ENCODE data around the gene VWA1. TPM values are rescaled to one million over a fixed set of nuclear protein-coding genes. Genes with fewer than 3 reads are reported as not detected.
"Not testable (repeated sequence)": the region's sequence is repeated elsewhere in the genome, so short reads cannot be mapped to it uniquely, and the experiment has no call there.

VWA1 gene
- total RNA-seq, 2 donors from 2014 or later = not detected

DNA sequence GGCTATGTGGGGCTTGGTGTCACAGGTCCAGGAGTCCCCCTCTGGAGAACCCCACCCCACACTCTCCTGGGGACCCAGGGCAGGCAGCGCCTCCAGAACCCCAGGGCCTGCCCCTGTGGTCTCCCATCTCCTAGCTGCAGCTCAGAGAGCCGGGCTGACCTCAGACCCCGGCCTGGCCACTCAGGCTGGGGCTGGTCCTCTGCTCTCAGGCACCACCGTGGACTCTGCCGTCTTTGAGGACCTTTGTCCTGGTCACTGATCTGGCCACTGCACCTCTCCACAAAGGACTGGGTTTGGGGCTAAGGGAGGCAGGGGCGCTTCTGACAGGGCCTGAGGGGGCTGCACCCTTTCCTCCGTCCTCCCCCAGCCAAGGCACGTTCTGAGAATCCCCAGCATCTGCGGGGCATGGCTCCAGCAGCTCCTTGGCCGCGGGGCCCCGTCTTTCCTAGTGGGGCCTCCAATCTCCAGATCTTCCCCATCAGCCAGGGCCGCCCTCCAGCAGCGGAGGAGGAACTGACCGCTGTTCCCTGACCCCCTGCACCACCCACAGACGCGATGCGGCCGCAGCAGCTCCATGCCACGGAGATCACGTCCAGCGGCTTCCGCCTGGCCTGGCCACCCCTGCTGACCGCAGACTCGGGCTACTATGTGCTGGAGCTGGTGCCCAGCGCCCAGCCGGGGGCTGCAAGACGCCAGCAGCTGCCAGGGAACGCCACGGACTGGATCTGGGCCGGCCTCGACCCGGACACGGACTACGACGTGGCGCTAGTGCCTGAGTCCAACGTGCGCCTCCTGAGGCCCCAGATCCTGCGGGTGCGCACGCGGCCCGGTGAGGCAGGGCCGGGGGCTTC lies 3.3 kb downstream of the VWA1 start:
- H3K27me3 Mint-ChIP-seq = peaks cover 16% of the 10 kb centered on the region
- no peaks in the 10 kb centered on the region for H3K9me3 ChIP-seq (ENCODE audit: control insufficient read depth, low read length, poor library complexity, severe bottlenecking)
- no peak overlapping the region for H3K4me3 Mint-ChIP-seq
- H3K36me3 Mint-ChIP-seq (ENCODE audit: low read depth) = no peaks in the 10 kb centered on the region
- no peak for DNase-seq
- ATAC-seq = no peak
- no peak overlapping the region for H3K27ac Mint-ChIP-seq
- H3K4me1 Mint-ChIP-seq = peaks cover 7% of the 10 kb centered on the region

DNA sequence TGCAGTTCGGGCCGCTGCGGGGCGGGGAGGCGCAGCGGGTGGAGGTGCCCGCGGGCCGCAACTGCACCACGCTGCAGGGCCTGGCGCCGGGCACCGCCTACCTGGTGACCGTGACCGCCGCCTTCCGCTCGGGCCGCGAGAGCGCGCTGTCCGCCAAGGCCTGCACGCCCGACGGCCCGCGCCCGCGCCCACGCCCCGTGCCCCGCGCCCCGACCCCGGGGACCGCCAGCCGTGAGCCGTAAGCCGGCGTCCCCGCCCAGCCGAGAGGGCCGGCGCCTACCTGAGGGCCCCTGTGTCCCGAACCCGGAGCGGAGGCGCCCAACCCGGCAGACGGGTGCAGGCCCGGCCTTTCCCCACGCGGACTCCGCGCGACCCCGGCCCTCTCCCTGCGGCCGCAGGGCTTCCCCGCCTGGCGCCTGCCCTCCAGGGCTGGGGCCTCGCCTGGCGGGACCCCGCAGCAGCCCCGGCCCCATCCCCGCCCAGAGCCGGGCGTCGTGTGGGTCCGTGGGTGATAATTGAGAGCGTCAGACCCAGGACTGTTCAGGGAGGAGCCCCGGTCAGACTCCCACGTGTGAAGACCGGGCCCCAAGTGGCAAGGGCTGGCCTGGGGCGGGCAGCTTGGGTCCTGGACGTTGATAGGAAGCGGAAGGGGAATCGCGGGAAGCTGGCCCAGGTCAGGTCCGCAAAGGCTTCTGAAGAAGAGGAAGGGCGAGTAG lies 4.2 kb downstream of the VWA1 start:
- H3K27ac Mint-ChIP-seq = no peak overlapping the region
- ATAC-seq (no peak), DNase-seq (no peak)
- H3K4me3 Mint-ChIP-seq = no peak overlapping the region
- no peaks in the 10 kb centered on the region for H3K36me3 Mint-ChIP-seq (ENCODE audit: low read depth)
- H3K9me3 ChIP-seq (ENCODE audit: control insufficient read depth, low read length, poor library complexity, severe bottlenecking) = no peaks in the 10 kb centered on the region
- peaks cover 7% of the 10 kb centered on the region for H3K4me1 Mint-ChIP-seq
- H3K27me3 Mint-ChIP-seq = peaks cover 16% of the 10 kb centered on the region

DNA sequence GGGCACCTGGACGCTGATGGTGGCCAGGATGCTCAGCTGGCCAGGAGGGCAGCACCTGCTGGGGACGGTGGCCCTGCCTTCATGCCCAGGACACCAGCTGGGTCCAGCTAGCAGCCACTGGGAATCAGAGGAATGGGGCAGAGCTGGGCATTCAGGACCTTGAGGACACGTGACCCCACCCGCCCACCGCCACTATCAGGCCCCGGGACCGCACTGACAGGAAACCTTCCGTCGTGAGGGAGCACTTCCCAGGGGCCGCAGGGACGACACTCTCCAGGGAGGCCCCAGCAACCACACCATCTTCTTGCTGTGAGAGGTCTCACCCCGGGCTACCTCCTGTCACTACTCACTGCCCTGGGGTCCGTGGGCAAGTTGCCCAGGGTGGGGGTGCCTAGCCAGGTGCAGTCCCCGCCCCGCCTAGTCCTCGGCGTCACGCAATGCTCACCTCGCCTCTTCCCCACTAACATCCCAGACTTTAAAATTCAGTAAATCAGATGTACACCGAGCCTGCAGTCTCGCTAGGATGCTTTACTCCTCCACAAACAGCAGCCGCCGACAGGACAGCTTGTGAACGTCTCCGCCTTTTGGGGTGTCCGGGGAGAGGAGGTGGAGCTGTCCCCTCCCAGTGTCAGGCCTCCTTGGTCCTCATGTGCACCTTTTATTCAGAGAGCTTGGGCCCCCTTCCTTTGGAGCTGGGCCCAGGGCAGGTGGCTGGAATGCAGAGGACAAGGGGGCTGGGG lies 4.9 kb downstream of the VWA1 start:
- no peaks in the 10 kb centered on the region for H3K36me3 Mint-ChIP-seq (ENCODE audit: low read depth)
- H3K9me3 ChIP-seq (ENCODE audit: control insufficient read depth, low read length, poor library complexity, severe bottlenecking) = no peaks in the 10 kb centered on the region
- H3K27me3 Mint-ChIP-seq = peaks cover 10% of the 10 kb centered on the region
- DNase-seq = no peak
- H3K27ac Mint-ChIP-seq = no peak overlapping the region
- peaks cover 2% of the 10 kb centered on the region for H3K4me1 Mint-ChIP-seq
- ATAC-seq = no peak
- no peak overlapping the region for H3K4me3 Mint-ChIP-seq

DNA sequence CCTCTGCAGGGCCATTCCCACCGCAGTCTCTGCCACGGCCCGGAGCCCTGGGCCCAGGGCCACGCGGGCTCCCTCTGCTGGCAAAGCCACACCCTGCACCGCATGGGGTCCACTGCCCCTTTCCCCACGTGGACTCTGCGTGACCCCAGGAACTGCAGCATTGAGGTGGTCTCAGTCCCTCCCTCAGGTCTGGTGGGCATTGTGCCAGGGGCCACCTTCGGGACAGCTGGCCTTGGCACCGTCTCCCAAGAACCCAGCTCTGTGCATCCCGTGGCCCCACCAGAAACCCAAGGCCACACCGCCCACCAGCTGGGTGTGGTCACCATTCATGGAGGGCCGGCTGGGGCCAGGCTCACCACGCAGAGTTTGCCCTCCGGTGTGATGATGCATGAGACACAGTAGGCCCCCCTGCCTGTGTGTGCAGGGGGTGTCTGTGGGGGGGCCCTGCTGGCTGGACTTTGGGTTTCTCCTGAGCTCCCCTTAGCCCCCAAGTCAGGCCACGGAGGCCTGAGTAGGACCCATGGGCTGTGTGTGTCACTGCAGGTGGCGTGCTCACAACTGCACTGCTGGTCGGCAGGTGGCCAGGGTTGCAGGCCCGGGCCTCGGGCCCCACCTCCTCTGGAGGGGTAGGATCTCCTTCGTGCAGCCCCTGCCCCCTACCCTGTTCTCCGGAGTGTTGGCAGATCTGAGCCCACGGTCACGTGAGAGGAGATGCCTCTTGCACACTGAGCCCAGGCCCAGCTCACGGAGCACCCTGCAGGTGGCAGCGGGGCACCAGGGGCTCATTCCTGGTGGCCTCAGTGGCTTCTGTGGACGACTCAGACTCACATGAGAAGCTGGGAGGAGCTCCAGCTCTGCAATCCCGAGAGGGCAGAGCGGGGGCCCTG lies 5.8 kb downstream of the VWA1 start:
- H3K9me3 ChIP-seq (ENCODE audit: control insufficient read depth, low read length, poor library complexity, severe bottlenecking) = no peaks in the 10 kb centered on the region
- DNase-seq = peak; percentile 28 to 57 (median 48)
- peak; percentile 92 for ATAC-seq
- Mint-ChIP-seq H3K4me3 (no peak overlapping the region), H3K27me3 (peaks cover 9% of the 10 kb centered on the region), H3K4me1 (peaks cover under 1% of the 10 kb centered on the region), H3K36me3 (ENCODE audit: low read depth) (no peaks in the 10 kb centered on the region), H3K27ac (no peak overlapping the region)

DNA sequence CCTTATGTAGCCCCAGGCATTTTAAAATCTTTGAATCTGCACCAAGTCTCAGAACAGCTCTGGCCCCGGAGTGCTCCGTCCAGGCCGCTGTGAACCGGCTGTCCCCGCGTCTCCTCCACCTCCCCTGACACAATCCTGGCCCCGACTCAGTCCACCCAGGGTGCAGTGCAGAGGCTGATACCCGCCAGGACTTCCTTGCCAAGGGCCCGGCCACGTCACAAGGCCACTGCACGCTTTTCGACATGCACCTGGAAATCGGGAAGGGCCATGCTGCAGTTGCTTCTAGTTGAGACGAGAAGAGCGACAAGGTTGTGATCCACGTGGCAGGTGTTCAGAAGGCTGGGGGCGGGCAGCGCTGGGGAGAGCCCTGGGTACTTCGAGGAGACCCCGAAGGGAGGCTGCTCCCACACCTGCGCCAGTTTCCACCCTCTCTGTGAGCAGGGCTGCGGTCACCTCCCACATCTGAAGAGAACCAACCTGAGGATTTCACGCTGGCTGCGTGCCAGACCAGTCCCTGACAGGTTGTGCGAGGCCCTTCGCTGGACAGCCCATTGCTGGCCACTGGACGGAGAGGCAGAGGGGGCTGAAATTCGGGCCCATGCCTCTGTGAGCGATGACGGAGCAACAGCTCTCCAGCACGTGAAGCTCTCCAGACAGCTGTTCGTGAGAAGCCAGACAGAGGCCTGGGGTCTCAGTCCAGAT lies 6.7 kb downstream of the VWA1 start:
- Mint-ChIP-seq H3K4me3 (no peak overlapping the region), H3K27ac (no peak overlapping the region), H3K4me1 (no peaks in the 10 kb centered on the region), H3K27me3 (no peaks in the 10 kb centered on the region), H3K36me3 (ENCODE audit: low read depth) (no peaks in the 10 kb centered on the region)
- DNase-seq (no peak), ATAC-seq (no peak)
- H3K9me3 ChIP-seq (ENCODE audit: control insufficient read depth, low read length, poor library complexity, severe bottlenecking) = no peaks in the 10 kb centered on the region

DNA sequence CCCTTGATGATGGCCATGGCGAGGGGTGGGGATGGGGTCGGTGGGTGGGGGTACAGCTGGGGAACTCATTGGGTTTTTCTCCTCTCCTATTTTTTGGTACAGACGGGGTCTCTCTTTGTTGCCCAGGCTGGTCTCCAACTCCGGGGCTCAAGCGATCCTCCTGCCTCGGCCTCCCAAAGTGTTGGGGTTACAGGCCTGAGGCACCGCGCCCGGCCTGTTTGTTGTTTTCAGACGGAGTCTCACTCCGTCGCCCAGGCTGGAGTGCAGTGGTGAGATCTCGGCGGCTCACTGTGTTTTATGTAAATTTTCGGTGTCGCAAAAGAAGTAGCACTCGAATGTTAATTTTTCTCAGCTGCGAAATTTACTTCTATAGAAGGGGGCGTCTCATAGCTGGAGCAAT lies 11.1 kb downstream of the VWA1 start:
- not testable (repeated sequence) for DNase-seq; ATAC-seq; H3K9me3 ChIP-seq (ENCODE audit: control insufficient read depth, low read length, poor library complexity, severe bottlenecking); H3K4me1 Mint-ChIP-seq; H3K4me3 Mint-ChIP-seq; H3K27ac Mint-ChIP-seq; H3K36me3 Mint-ChIP-seq (ENCODE audit: low read depth)
- H3K27me3 Mint-ChIP-seq = peaks cover 13% of the 10 kb centered on the region

DNA sequence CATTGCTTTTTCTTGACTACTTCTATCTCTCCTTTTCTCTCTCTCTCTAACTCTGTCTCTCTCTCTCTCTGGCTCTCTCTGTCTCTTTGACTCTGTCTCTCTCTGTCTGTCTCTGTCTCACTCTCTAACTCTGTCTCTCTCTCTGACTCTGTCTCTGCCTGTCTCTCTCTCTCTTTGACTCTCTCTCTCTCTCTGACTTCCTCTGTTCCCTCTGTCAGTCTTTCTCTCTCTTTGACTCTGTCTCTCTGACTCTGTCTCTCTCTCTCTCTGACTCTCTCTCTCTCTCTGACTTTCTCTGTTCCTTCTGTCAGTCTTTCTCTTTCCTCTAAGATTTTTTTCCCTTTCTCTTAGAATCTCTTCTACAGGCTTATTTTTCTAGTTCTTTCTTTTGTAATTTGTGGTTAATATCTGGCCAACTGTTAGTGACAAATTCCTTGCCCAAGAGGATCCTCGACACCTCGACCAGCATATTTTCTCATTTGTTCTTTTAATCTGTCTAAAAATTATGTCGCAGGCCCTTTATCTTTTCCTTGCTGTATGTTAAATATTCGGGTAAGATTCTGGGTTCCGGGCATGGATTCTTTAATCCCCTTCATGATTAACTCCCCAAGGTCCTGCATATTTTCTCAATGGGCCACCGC lies 13.7 kb downstream of the VWA1 start, which contains the start of gene ATAD3C:
ATAD3C (plus strand) TSS at position 591 of the 641 bp plus-strand sequence. CDS start 995 bp downstream, outside the sequence.
- DNase-seq = no peak
- no peaks in the 10 kb centered on the region for H3K9me3 ChIP-seq (ENCODE audit: control insufficient read depth, low read length, poor library complexity, severe bottlenecking)
- H3K36me3 Mint-ChIP-seq (ENCODE audit: low read depth) = peaks cover 4% of the 10 kb centered on the region
- ATAC-seq = no peak
- H3K27me3 Mint-ChIP-seq = peaks cover 13% of the 10 kb centered on the region
- no peak within 1 kb of the TSS for H3K27ac Mint-ChIP-seq
- H3K4me1 Mint-ChIP-seq = peaks cover 4% of the 10 kb centered on the region
- H3K4me3 Mint-ChIP-seq = no peak within 1 kb of the TSS

DNA sequence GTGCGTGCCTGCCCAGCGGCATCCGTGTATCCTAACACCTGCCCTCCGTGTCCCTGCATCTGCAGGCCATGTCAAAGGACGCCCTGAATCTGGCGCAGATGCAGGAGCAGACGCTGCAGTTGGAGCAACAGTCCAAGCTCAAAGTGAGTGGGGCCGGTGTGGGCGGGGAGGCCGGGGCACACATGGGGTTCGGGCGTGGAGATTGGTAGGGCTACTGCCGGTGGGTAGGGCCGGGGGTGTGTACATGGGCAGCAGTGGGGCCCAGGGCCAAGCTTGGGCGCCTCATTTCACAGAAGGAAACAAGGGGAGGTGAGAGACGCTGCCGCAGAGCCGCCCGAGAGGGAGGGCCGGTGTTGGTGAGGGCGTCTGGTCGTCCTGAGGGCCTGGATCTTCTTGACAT lies 15.1 kb downstream of the VWA1 start:
- not testable (repeated sequence) for ATAC-seq; H3K27ac Mint-ChIP-seq; H3K4me1 Mint-ChIP-seq; DNase-seq; H3K36me3 Mint-ChIP-seq (ENCODE audit: low read depth); H3K4me3 Mint-ChIP-seq; H3K9me3 ChIP-seq (ENCODE audit: control insufficient read depth, low read length, poor library complexity, severe bottlenecking)
- H3K27me3 Mint-ChIP-seq = peaks cover 13% of the 10 kb centered on the region

DNA sequence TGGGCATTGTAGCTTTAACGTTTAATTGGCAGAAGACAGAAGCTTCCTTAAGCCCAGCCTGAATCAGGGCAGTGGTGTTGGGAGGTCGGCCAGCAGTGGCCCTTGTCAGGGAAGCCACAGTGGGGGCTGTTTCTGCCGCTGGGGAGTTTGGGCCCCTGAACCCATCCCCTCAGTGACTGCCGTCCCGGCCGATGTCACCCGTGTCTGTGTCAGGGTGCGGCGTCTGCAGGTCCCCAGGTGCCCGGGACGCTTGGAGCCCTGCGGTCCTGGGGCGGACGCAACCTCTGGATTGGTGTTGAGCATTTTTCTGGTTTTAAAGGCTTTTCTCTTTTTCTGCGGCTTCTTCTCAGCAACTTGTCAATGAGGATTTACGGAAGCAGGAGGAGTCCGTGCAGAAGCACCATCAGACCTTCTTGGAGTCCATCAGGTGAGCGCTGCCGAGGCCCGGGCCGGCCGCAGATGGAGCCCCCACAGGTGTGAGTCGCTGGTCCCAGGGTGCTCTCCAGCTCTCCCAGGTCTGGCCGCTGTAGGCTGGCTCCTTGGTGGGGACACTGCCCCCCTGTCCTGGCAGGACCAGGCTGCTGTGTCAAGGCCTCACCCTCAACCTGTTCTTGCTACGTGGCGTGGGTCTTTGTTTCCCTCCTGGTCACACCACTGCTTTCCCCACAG lies 16.3 kb downstream of the VWA1 start:
- ATAC-seq (no peak), DNase-seq (no peak)
- H3K9me3 ChIP-seq (ENCODE audit: control insufficient read depth, low read length, poor library complexity, severe bottlenecking) = no peaks in the 10 kb centered on the region
- H3K27me3 Mint-ChIP-seq = peaks cover 13% of the 10 kb centered on the region
- no peak overlapping the region for H3K27ac Mint-ChIP-seq
- H3K36me3 Mint-ChIP-seq (ENCODE audit: low read depth) = peaks cover 4% of the 10 kb centered on the region
- no peak overlapping the region for H3K4me3 Mint-ChIP-seq
- peaks cover 4% of the 10 kb centered on the region for H3K4me1 Mint-ChIP-seq

DNA sequence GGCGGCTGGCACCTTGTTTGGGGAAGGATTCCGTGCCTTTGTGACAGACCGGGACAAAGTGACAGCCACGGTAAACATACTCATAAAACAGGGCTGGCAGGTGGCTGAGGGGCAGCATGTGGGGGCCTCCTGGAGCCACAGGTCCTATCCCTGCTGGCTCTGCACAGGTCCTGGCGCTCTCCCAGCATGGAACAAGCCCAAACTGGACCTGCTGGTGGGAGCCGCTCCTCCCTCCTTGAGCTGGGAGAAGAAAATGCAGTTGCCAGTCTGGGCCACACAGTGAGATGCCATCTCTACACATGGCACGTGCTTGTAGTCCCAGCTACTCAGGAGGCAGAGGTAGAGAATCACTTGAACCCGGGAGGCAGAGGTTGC lies 16.9 kb downstream of the VWA1 start:
- not testable (repeated sequence) for H3K4me3 Mint-ChIP-seq; ATAC-seq; H3K9me3 ChIP-seq (ENCODE audit: control insufficient read depth, low read length, poor library complexity, severe bottlenecking); H3K4me1 Mint-ChIP-seq; H3K36me3 Mint-ChIP-seq (ENCODE audit: low read depth); DNase-seq; H3K27ac Mint-ChIP-seq
- H3K27me3 Mint-ChIP-seq = peaks cover 13% of the 10 kb centered on the region

DNA sequence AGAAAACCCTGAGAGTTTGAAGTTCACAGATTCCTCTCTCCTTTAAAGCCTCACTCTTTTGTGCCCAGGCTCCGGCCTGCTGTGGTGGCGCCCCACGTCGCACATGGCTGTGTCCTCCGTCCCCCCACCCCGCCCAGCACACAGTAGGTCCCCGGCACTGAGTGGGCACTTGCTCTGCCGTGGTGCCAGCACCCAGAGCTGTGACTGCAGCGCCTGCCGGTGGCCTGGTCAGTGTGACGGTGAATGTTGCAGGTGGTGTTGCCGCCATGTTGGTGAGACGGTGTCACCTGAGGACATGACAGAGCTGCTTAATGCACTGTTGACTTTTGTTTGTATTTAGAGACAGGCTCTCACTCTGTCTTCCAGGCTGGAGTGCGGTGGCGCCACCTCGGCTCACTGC lies 17.4 kb downstream of the VWA1 start:
- ATAC-seq (no peak), DNase-seq (no peak)
- Mint-ChIP-seq H3K27me3 (peaks cover 13% of the 10 kb centered on the region), H3K27ac (no peak overlapping the region), H3K4me3 (no peak overlapping the region), H3K36me3 (ENCODE audit: low read depth) (peaks cover 4% of the 10 kb centered on the region), H3K4me1 (peaks cover 4% of the 10 kb centered on the region)
- no peaks in the 10 kb centered on the region for H3K9me3 ChIP-seq (ENCODE audit: control insufficient read depth, low read length, poor library complexity, severe bottlenecking)
